Keratinocyte (primary cell): ENCODE measurements around the gene HSD11B2. TPM values are rescaled to one million over a fixed set of nuclear protein-coding genes. Genes with fewer than 3 reads are reported as not detected.

Source experiments
- DNase-seq: peaks from one replicate; pipeline ENCODE4 v3.0.0-alpha.2; 2011; ENCODE audit warnings: low read depth, missing footprints, low spot score
- FAIRE-seq: peaks from 2 replicates; lab custom pipeline; 2011; peaks lifted over from hg19 to GRCh38; lab: Jason Lieb, UNC
- H2AFZ ChIP-seq: 2 replicates; pipeline ENCODE4 v1.6.0; 2012; ENCODE audit warnings: low read length, control low read depth, inconsistent platforms; ENCODE audit not compliant: control insufficient read depth
- H3K27ac ChIP-seq: 2 replicates; pipeline ENCODE4 v1.5.1; 2011; ENCODE audit warnings: low read length; ENCODE audit not compliant: control insufficient read depth, insufficient read depth
- H3K27me3 ChIP-seq: 3 replicates; pipeline ENCODE4 v1.6.0; 2011; ENCODE audit warnings: low read length; ENCODE audit not compliant: control insufficient read depth, insufficient read depth; ENCODE audit errors: extremely low read depth
- H3K36me3 ChIP-seq, 2 experiments: 2 replicates in 1 of 2; 3 replicates in 1 of 2; pipeline ENCODE4 v1.5.1; 2011; ENCODE audit warnings: low read length in 2 of 2, mild to moderate bottlenecking in 1 of 2; ENCODE audit not compliant: control insufficient read depth in 2 of 2, insufficient read depth in 2 of 2; ENCODE audit errors: extremely low read depth in 1 of 2
- H3K4me1 ChIP-seq: 3 replicates; pipeline ENCODE4 v1.5.1; 2011; ENCODE audit warnings: low read length; ENCODE audit not compliant: control insufficient read depth, insufficient read depth; ENCODE audit errors: extremely low read depth
- H3K4me2 ChIP-seq: 3 replicates; pipeline ENCODE4 v1.6.0; 2011; ENCODE audit warnings: low read depth, low read length; ENCODE audit not compliant: control insufficient read depth, insufficient read depth; ENCODE audit errors: extremely low read depth
- H3K4me3 ChIP-seq, 3 experiments: fragments of 200-600 bp in 1 of 3; sonication (generic) in 1 of 3; 2 replicates in 2 of 3; 3 replicates in 1 of 3; pipeline ENCODE4 v1.5.1; 2011 to 2016; ENCODE audit warnings: low read length in 3 of 3, mild to moderate bottlenecking in 3 of 3, control low read depth in 2 of 3, inconsistent platforms in 1 of 3, low read depth in 1 of 3, mixed read lengths in 1 of 3, mixed run types in 1 of 3, moderate library complexity in 1 of 3; ENCODE audit not compliant: control insufficient read depth in 2 of 3, insufficient read depth in 2 of 3; ENCODE audit errors: extremely low read depth in 1 of 3
- H3K79me2 ChIP-seq: 2 replicates; pipeline ENCODE4 v1.6.0; 2012; ENCODE audit warnings: low read length; ENCODE audit not compliant: control insufficient read depth, insufficient read depth
- H3K9ac ChIP-seq: 3 replicates; pipeline ENCODE4 v1.6.0; 2011; ENCODE audit warnings: low read length; ENCODE audit not compliant: control insufficient read depth, insufficient read depth; ENCODE audit errors: extremely low read depth
- H3K9me1 ChIP-seq: 3 replicates; pipeline ENCODE4 v1.6.0; 2011; ENCODE audit warnings: low read length; ENCODE audit not compliant: control insufficient read depth, insufficient read depth; ENCODE audit errors: extremely low read depth
- H3K9me3 ChIP-seq: 2 replicates; pipeline ENCODE4 v1.5.1; 2012; ENCODE audit warnings: low read depth, low read length; ENCODE audit not compliant: control insufficient read depth
- H4K20me1 ChIP-seq: 3 replicates; pipeline ENCODE4 v1.6.0; 2011; ENCODE audit warnings: low read length; ENCODE audit not compliant: control insufficient read depth, insufficient read depth; ENCODE audit errors: extremely low read depth
- CTCF ChIP-seq, 3 experiments: IDR thresholded peaks in 1 of 3; conservative IDR thresholded peaks in 1 of 3; optimal IDR thresholded peaks in 1 of 3; 2 replicates in 2 of 3; 3 replicates in 1 of 3; pipeline versions ENCODE3 to v1.5.1; 2011; ENCODE audit warnings: low read length in 3 of 3, mild to moderate bottlenecking in 3 of 3, moderate library complexity in 2 of 3, control low read depth in 1 of 3, inconsistent platforms in 1 of 3; ENCODE audit not compliant: insufficient read depth in 2 of 3; ENCODE audit errors: extremely low read depth in 1 of 3
- EZH2 ChIP-seq: IDR thresholded peaks from one replicate; pipeline ENCODE4 v1.6.1; 2012; ENCODE audit warnings: inconsistent platforms, mild to moderate bottlenecking, low read length, moderate library complexity
- dilution Hi-C: fragments of 300-500 bp; cut with MboI; formaldehyde crosslinking; loops from one replicate; pipeline ENCODE4 v1.7.0; 2020; ENCODE audit warnings: low sequenced_read_pairs; ENCODE audit not compliant: extremely low pct_ligation_motif_present
- polyA plus RNA-seq, 5 experiments: library from polyadenylated mRNA; depleted of rRNA in 3 of 5; stranded (reverse) in 3 of 5; stranded (forward) in 1 of 5; unstranded in 1 of 5; fragments of >200 nt; gene quantifications; 1 replicate in 1 of 5; 2 replicates in 3 of 5; 3 replicates in 1 of 5; pipeline versions ENCODE4 v1.2.1 to v1.2.3, GENCODE V29; 2011 to 2012; ENCODE audit warnings: missing spikeins in 2 of 5, low read depth in 1 of 5, low replicate concordance in 1 of 5

The HSD11B2 gene
- polyA plus RNA-seq, 1 donor (not counting 4 experiments of a cell fraction or from before 2014, with no cell fraction given) = 0.93 TPM

GRCh38 chr16:67445441-67445912 lies 14.6 kb downstream of the HSD11B2 start:
- FAIRE-seq = no peak
- H2AFZ ChIP-seq = no peak overlapping the region
- no peak overlapping the region for H3K27ac ChIP-seq
- no peak for DNase-seq
- H3K9me1 ChIP-seq = no peaks in the 10 kb centered on the region
- no peak overlapping the region for H3K4me3 ChIP-seq
- TF ChIP-seq CTCF (optimal IDR thresholded peaks at IDR 0.05 in 1 of 3, IDR thresholded peaks at IDR 0.05 in 1 of 3, conservative IDR thresholded peaks at IDR 0.05 in 1 of 3; ENCODE audit: extremely low read depth in 1 of 3, insufficient read depth in 2 of 3, low read length in 3 of 3) (peak in 1 of 3 experiments; percentile 21), EZH2 (no peak)
- H3K9me3 ChIP-seq = no peaks in the 10 kb centered on the region
- no peak overlapping the region for H3K4me2 ChIP-seq
- no peaks in the 10 kb centered on the region for H3K4me1 ChIP-seq
- no peak overlapping the region for H3K9ac ChIP-seq
- peaks cover 7% of the 10 kb centered on the region for H4K20me1 ChIP-seq
- peaks cover 9 to 21% of the 10 kb centered on the region in 2 experiments for H3K36me3 ChIP-seq
- dilution Hi-C loops = no loop called here
- no peaks in the 10 kb centered on the region for H3K27me3 ChIP-seq
- H3K79me2 ChIP-seq = no peaks in the 10 kb centered on the region

GRCh38 chr16:67445913-67446907 lies 15.3 kb downstream of the HSD11B2 start:
- no peak overlapping the region for H3K9ac ChIP-seq
- H3K36me3 ChIP-seq = peaks cover 9 to 21% of the 10 kb centered on the region in 2 experiments
- no peaks in the 10 kb centered on the region for H3K79me2 ChIP-seq
- dilution Hi-C loops = no loop called here
- H3K27ac ChIP-seq = no peak overlapping the region
- no peak overlapping the region for H3K4me3 ChIP-seq
- no peak for TF ChIP-seq CTCF (optimal IDR thresholded peaks at IDR 0.05 in 1 of 3, IDR thresholded peaks at IDR 0.05 in 1 of 3, conservative IDR thresholded peaks at IDR 0.05 in 1 of 3; ENCODE audit: extremely low read depth in 1 of 3, insufficient read depth in 2 of 3, low read length in 3 of 3)
- no peak for TF ChIP-seq EZH2
- H2AFZ ChIP-seq = no peak overlapping the region
- H4K20me1 ChIP-seq = peaks cover 7% of the 10 kb centered on the region
- H3K27me3 ChIP-seq = no peaks in the 10 kb centered on the region
- no peak overlapping the region for H3K4me2 ChIP-seq
- no peaks in the 10 kb centered on the region for H3K4me1 ChIP-seq
- no peaks in the 10 kb centered on the region for H3K9me3 ChIP-seq
- DNase-seq (no peak), FAIRE-seq (no peak)
- no peaks in the 10 kb centered on the region for H3K9me1 ChIP-seq
